Endothelial cell of umbilical vein (primary cell): ENCODE results near the gene TOLLIP. TPM values are rescaled to one million over a fixed set of nuclear protein-coding genes. Genes with fewer than 3 reads are reported as not detected.

Source experiments
- BruUV-seq: library from RNA; stranded (reverse); fragments of 400-500 nt; replicated peaks from 2 replicates; lab custom pipeline; 2021; lab: Mats Ljungman, UMichigan
- CTCF ChIA-PET: fragments of 300-600, 350-600 bp; sonication (Branson Sonifier 250); formaldehyde crosslinking; loops from one replicate; lab custom pipeline; 2021; ENCODE audit warnings: antibody characterized with exemption, inconsistent platforms; lab: Charles Lee
- POLR2A ChIA-PET: fragments of 300-600, 350-600 bp; sonication (Branson Sonifier 250); formaldehyde crosslinking; loops from one replicate; lab custom pipeline; 2021; ENCODE audit warnings: antibody characterized with exemption, inconsistent platforms; lab: Charles Lee
- DNase-seq: peaks from one replicate; pipeline ENCODE4 v3.0.0-alpha.2; 2011; ENCODE audit warnings: low read depth, low spot score
- FAIRE-seq: peaks from 2 replicates; lab custom pipeline; 2011; peaks lifted over from hg19 to GRCh38; lab: Jason Lieb, UNC
- H2AFZ ChIP-seq: 2 replicates; pipeline ENCODE4 v1.6.0; 2012; ENCODE audit warnings: low read depth, low read length, control low read depth, inconsistent platforms
- H3K27ac ChIP-seq: 2 replicates; pipeline ENCODE4 v1.5.1; 2011; ENCODE audit warnings: low read depth, mild to moderate bottlenecking, control low read depth, low read length, moderate library complexity; ENCODE audit not compliant: insufficient read depth
- H3K27me3 ChIP-seq, 2 experiments: 2 replicates each; pipeline versions ENCODE4 v1.6.0 to v1.6.1; 2011; ENCODE audit warnings: low read length in 2 of 2, mixed read lengths in 1 of 2; ENCODE audit not compliant: control insufficient read depth in 2 of 2, insufficient read depth in 2 of 2
- H3K36me3 ChIP-seq, 2 experiments: 2 replicates in 1 of 2; 3 replicates in 1 of 2; pipeline ENCODE4 v1.5.1; 2011; ENCODE audit warnings: low read length in 2 of 2, mild to moderate bottlenecking in 1 of 2, moderate library complexity in 1 of 2; ENCODE audit not compliant: control insufficient read depth in 2 of 2, insufficient read depth in 2 of 2; ENCODE audit errors: extremely low read depth in 1 of 2
- H3K4me1 ChIP-seq: 3 replicates; pipeline ENCODE4 v1.5.1; 2011; ENCODE audit warnings: mild to moderate bottlenecking, low read length; ENCODE audit not compliant: control insufficient read depth, insufficient read depth; ENCODE audit errors: extremely low read depth
- H3K4me2 ChIP-seq: 2 replicates; pipeline ENCODE4 v1.6.1; 2011; ENCODE audit warnings: low read length, control low read depth, mixed read lengths; ENCODE audit not compliant: insufficient read depth
- H3K4me3 ChIP-seq, 3 experiments: fragments of 200-600 bp in 1 of 3; sonication (generic), shearing (Covaris generic) in 1 of 3; replicated peaks in 1 of 3; 2 replicates each; pipeline ENCODE4 v1.5.1; 2011 to 2016; ENCODE audit warnings: control low read depth in 3 of 3, low read length in 3 of 3, mild to moderate bottlenecking in 2 of 3, inconsistent platforms in 1 of 3, low read depth in 1 of 3, moderate library complexity in 1 of 3; ENCODE audit not compliant: insufficient read depth in 1 of 3
- H3K79me2 ChIP-seq: 2 replicates; pipeline ENCODE4 v1.6.0; 2012; ENCODE audit warnings: low read length, inconsistent platforms; ENCODE audit not compliant: control insufficient read depth, insufficient read depth
- H3K9ac ChIP-seq: replicated peaks from 2 replicates; pipeline ENCODE3; 2011; ENCODE audit warnings: low read length, control low read depth; ENCODE audit not compliant: insufficient read depth; ENCODE audit errors: extremely low read depth
- H3K9me1 ChIP-seq: replicated peaks from 3 replicates; pipeline ENCODE4 v1.6.0; 2011; ENCODE audit warnings: mild to moderate bottlenecking, low read length; ENCODE audit not compliant: control insufficient read depth, insufficient read depth; ENCODE audit errors: extremely low read depth
- H3K9me3 ChIP-seq: replicated peaks from 2 replicates; pipeline ENCODE4 v1.5.1; 2012; ENCODE audit warnings: low read length, inconsistent platforms; ENCODE audit not compliant: control insufficient read depth, insufficient read depth
- H4K20me1 ChIP-seq: replicated peaks from 2 replicates; pipeline ENCODE3; 2011; ENCODE audit warnings: mild to moderate bottlenecking, low read length; ENCODE audit not compliant: control insufficient read depth, insufficient read depth; ENCODE audit errors: extremely low read depth
- CTCF ChIP-seq, 2 donors: IDR thresholded peaks; 1 replicate in 1 of 2; 2 replicates in 1 of 2; pipeline ENCODE4 v1.5.1; 2011; ENCODE audit warnings: low read length in 2 of 2, mild to moderate bottlenecking in 2 of 2, moderate library complexity in 2 of 2, control low read depth in 1 of 2, inconsistent platforms in 1 of 2, low read depth in 1 of 2; ENCODE audit not compliant: insufficient read depth in 1 of 2; ENCODE audit errors: extremely low read depth in 1 of 2
- EZH2 ChIP-seq: IDR thresholded peaks from 2 replicates; pipeline ENCODE4 v1.6.1; 2012; ENCODE audit warnings: borderline replicate concordance, low read depth, mild to moderate bottlenecking, moderate library complexity, low read length, inconsistent platforms; ENCODE audit not compliant: severe bottlenecking
- FOS ChIP-seq: IDR thresholded peaks from 2 replicates; pipeline ENCODE4 v1.6.1; 2011; ENCODE audit warnings: mild to moderate bottlenecking, low read length, moderate library complexity, borderline replicate concordance; ENCODE audit not compliant: insufficient read depth
- GATA2 ChIP-seq: IDR thresholded peaks from 2 replicates; pipeline ENCODE4 v1.7.0; 2011; ENCODE audit warnings: low read depth, mild to moderate bottlenecking, moderate library complexity, mixed read lengths, low read length; ENCODE audit not compliant: insufficient read length, insufficient read depth
- JUN ChIP-seq: IDR thresholded peaks from 2 replicates; pipeline ENCODE4 v1.6.1; 2011; ENCODE audit warnings: borderline replicate concordance, low read depth; ENCODE audit not compliant: insufficient read length, insufficient read depth
- MAX ChIP-seq: IDR thresholded peaks from 2 replicates; pipeline ENCODE4 v1.6.1; 2011; ENCODE audit not compliant: insufficient read depth, insufficient read length
- POLR2A ChIP-seq: IDR thresholded peaks from 2 replicates; pipeline ENCODE4 v1.6.1; 2012; ENCODE audit warnings: low read depth, mild to moderate bottlenecking, control low read depth, low read length
- POLR2AphosphoS5 ChIP-seq: IDR thresholded peaks from 2 replicates; pipeline ENCODE4 v1.6.1; 2012; ENCODE audit warnings: low read depth, mild to moderate bottlenecking, control low read depth, low read length, moderate library complexity; ENCODE audit not compliant: insufficient read depth
- dilution Hi-C: fragments of 300-500 bp; cut with MboI; formaldehyde crosslinking; loops from one replicate; pipeline ENCODE4 v1.15.0; 2019; ENCODE audit warnings: low sequenced_read_pairs; ENCODE audit not compliant: extremely low pct_ligation_motif_present
- intact Hi-C: fragments of 100-400 bp; cut with micrococcal nuclease; formaldehyde crosslinking; loops from one replicate; pipeline ENCODE4 v1.10.0; 2022
- polyA plus RNA-seq, 4 experiments: library from polyadenylated mRNA; depleted of rRNA in 3 of 4; stranded (reverse) in 3 of 4; unstranded in 1 of 4; fragments of >200 nt; gene quantifications; 2 replicates each; pipeline versions ENCODE4 v1.2.1 to v1.2.3, GENCODE V29; 2011 to 2012; ENCODE audit warnings: missing spikeins in 1 of 4
- total RNA-seq: library from RNA; stranded (reverse); gene quantifications from 2 replicates; pipeline ENCODE4 v1.2.3, GENCODE V29; 2021

TOLLIP gene
- total and polyA plus RNA-seq, 2 donors (not counting 3 experiments of a cell fraction or from before 2014, with no cell fraction given), result 49.6 to 64.8 TPM

GRCh38 chr11:1230121-1230455, 79.3 kb downstream of the TOLLIP start:
- no peak overlapping the region for H3K9ac ChIP-seq
- no peaks in the 10 kb centered on the region for H3K79me2 ChIP-seq
- DNase-seq (no peak), FAIRE-seq (no peak)
- H3K27me3 ChIP-seq, result no peaks in the 10 kb centered on the region
- no peaks in the 10 kb centered on the region for H4K20me1 ChIP-seq
- H3K4me2 ChIP-seq, result no peak overlapping the region
- ChIA-PET CTCF (no interaction called here), POLR2A (no interaction called here)
- no peaks in the 10 kb centered on the region for H3K9me1 ChIP-seq
- intact Hi-C loops, result no loop called here
- H2AFZ ChIP-seq, result no peak overlapping the region
- dilution Hi-C loops, result no loop called here
- no peaks in the 10 kb centered on the region for H3K9me3 ChIP-seq
- BruUV-seq, result no TSS peak
- no peak overlapping the region for H3K4me3 ChIP-seq
- no peaks in the 10 kb centered on the region for H3K4me1 ChIP-seq
- TF ChIP-seq GATA2, result no peak
- no peak for TF ChIP-seq EZH2
- TF ChIP-seq POLR2AphosphoS5, result no peak
- TF ChIP-seq CTCF (IDR thresholded peaks at IDR 0.05; ENCODE audit: extremely low read depth in 1 of 2, insufficient read depth in 1 of 2, low read depth in 1 of 2, low read length in 2 of 2), result no peak
- no peak for TF ChIP-seq POLR2A
- no peak for TF ChIP-seq MAX
- TF ChIP-seq FOS, result no peak
- no peak for TF ChIP-seq JUN
- H3K27ac ChIP-seq, result no peak overlapping the region
- no peaks in the 10 kb centered on the region for H3K36me3 ChIP-seq
